GM12892 (cell line): Measurements from ENCODE around the gene RIMS4.

ENCODE experiments used
- POLR2A ChIP-seq: IDR thresholded peaks from 2 replicates; pipeline ENCODE4 v1.6.1; 2011; ENCODE audit warnings: low read depth, low read length, control low read depth
- POLR2AphosphoS5 ChIP-seq: IDR thresholded peaks from 2 replicates; pipeline ENCODE4 v1.6.1; 2011; ENCODE audit warnings: low read depth, low read length, control low read depth
- TAF1 ChIP-seq: IDR thresholded peaks from 2 replicates; pipeline ENCODE4 v1.6.1; 2011; ENCODE audit warnings: low read depth, mild to moderate bottlenecking, control low read depth, low read length, borderline replicate concordance

DNA sequence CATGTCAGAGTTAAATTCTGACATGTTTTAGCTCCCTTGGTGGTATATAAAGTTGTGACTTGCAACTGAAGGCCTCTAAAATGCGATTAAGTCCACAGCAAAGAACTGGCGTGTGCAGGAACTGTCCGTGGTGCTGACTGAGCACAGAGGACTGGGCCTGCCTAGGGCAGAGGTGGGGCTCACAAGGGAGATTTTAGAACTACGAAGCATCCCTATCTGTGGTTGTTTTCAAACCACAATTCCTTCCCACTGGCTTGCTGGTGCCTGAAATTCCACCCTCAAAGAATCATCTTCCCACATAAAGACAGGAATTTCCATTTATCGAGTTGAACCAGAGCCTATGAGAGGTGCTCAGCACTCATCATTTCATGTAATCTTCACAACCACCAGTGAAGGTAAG is 30.1 kb downstream of the RIMS4 start:
- TF ChIP-seq POLR2A, result no peak
- no peak for TF ChIP-seq POLR2AphosphoS5
- TF ChIP-seq TAF1, result no peak
